Measurements from ENCODE around the gene RIMBP3C. TPM values are rescaled to one million over a fixed set of nuclear protein-coding genes. Genes with fewer than 3 reads are reported as not detected.
"Not testable (repeated sequence)": the region's sequence is repeated elsewhere in the genome, so short reads cannot be mapped to it uniquely, and the experiment has no call there.

RIMBP3C gene
- total RNA-seq, 4 donors from 2014 or later = 0.04 TPM; not detected in 3

- no peak overlapping the region for H3K4me3 ChIP-seq
- H3K27ac ChIP-seq = no peak overlapping the region
- H3K4me1 ChIP-seq = peaks cover 52 to 66% of the 10 kb centered on the region in 2 donors
- in situ Hi-C loops (cut with MboI; ENCODE audit: low sequenced_read_pairs in 4 of 4) (no loop called here), intact Hi-C loops (cut with DNase I; ENCODE audit: low total_unique reads) (no loop called here)
- H3K36me3 ChIP-seq = no peaks in the 10 kb centered on the region
- ATAC-seq (no peak), DNase-seq (no peak)
- TF ChIP-seq POLR2A (IDR thresholded peaks at IDR 0.05) (no peak), CTCF (IDR thresholded peaks at IDR 0.05 in 4 of 5, conservative IDR thresholded peaks at IDR 0.05 in 1 of 5) (no peak)
- H3K27me3 ChIP-seq = no peaks in the 10 kb centered on the region
- H3K9me3 ChIP-seq = no peaks in the 10 kb centered on the region
These were observed 22.1 kb upstream of the RIMBP3C start for GRCh38 chr22:21573293-21573734.

GRCh38 chr22:21571679-21572078 is 20.4 kb upstream of the RIMBP3C start:
- Histone ChIP-seq H3K9me3 (no peaks in the 10 kb centered on the region), H3K27ac (no peak overlapping the region), H3K4me3 (no peak overlapping the region), H3K27me3 (no peaks in the 10 kb centered on the region), H3K36me3 (no peaks in the 10 kb centered on the region), H3K4me1 (peaks cover 51 to 61% of the 10 kb centered on the region in 2 donors)
- intact Hi-C loops (cut with DNase I; ENCODE audit: low total_unique reads) (no loop called here), in situ Hi-C loops (cut with MboI; ENCODE audit: low sequenced_read_pairs in 4 of 4) (no loop called here)
- DNase-seq (no peak), ATAC-seq (no peak)
- no peak for TF ChIP-seq POLR2A (IDR thresholded peaks at IDR 0.05)
- no peak for TF ChIP-seq CTCF (IDR thresholded peaks at IDR 0.05 in 4 of 5, conservative IDR thresholded peaks at IDR 0.05 in 1 of 5)

- no peak for ATAC-seq
- H3K4me1 ChIP-seq = peaks cover 51 to 61% of the 10 kb centered on the region in 2 donors
- intact Hi-C loops (cut with DNase I; ENCODE audit: low total_unique reads) = no loop called here
These were observed 19.1 kb upstream of the RIMBP3C start for GRCh38 chr22:21570398-21570797.

GRCh38 chr22:21569459-21570170 is 18.4 kb upstream of the RIMBP3C start:
- intact Hi-C loops (cut with DNase I; ENCODE audit: low total_unique reads) = no loop called here
- H3K9me3 ChIP-seq = no peaks in the 10 kb centered on the region
- peaks cover 48 to 58% of the 10 kb centered on the region in 2 donors for H3K4me1 ChIP-seq
- DNase-seq (no peak), ATAC-seq (no peak)
- no peak for TF ChIP-seq CTCF (IDR thresholded peaks at IDR 0.05 in 4 of 5, conservative IDR thresholded peaks at IDR 0.05 in 1 of 5)
- no peak for TF ChIP-seq POLR2A (IDR thresholded peaks at IDR 0.05)
- H3K27ac ChIP-seq = peak overlapping the region in 3 of 4 donors; percentile 26 to 87 (median 82)
- H3K36me3 ChIP-seq = no peaks in the 10 kb centered on the region
- in situ Hi-C loops (cut with MboI; ENCODE audit: low sequenced_read_pairs in 4 of 4) = no loop called here
- H3K4me3 ChIP-seq = peak overlapping the region in 2 of 4 donors; percentile 70 to 80
- H3K27me3 ChIP-seq = no peaks in the 10 kb centered on the region

More at GRCh38 chr22:21570398-21570797, 19.1 kb upstream of the RIMBP3C start:
- Histone ChIP-seq H3K27me3 (no peaks in the 10 kb centered on the region), H3K4me3 (no peak overlapping the region), H3K9me3 (no peaks in the 10 kb centered on the region), H3K36me3 (no peaks in the 10 kb centered on the region), H3K27ac (no peak overlapping the region)
- DNase-seq = no peak
- in situ Hi-C loops (cut with MboI; ENCODE audit: low sequenced_read_pairs in 4 of 4) = no loop called here
- no peak for TF ChIP-seq CTCF (IDR thresholded peaks at IDR 0.05 in 4 of 5, conservative IDR thresholded peaks at IDR 0.05 in 1 of 5)
- TF ChIP-seq POLR2A (IDR thresholded peaks at IDR 0.05) = no peak

- intact Hi-C loops (cut with DNase I; ENCODE audit: low total_unique reads); DNase-seq; H3K27me3 ChIP-seq; ATAC-seq; H3K36me3 ChIP-seq; H3K9me3 ChIP-seq; in situ Hi-C loops (cut with MboI; ENCODE audit: low sequenced_read_pairs in 4 of 4): not testable (repeated sequence)
- Histone ChIP-seq H3K4me3 (peak overlapping the region; percentile 70 to 98 (median 76)), H3K4me1 (peaks cover 42 to 52% of the 10 kb centered on the region in 2 donors), H3K27ac (peak overlapping the region; percentile 82 to 97 (median 88))
These were observed 17.8 kb upstream of the RIMBP3C start for GRCh38 chr22:21569076-21569427.

All from gastrocnemius medialis (tissue), 4 donors.